GM23338 (cell line): ENCODE data around the gene BPIFA2. TPM values are rescaled to one million over a fixed set of nuclear protein-coding genes. Genes with fewer than 3 reads are reported as not detected.

ENCODE experiments used
- ATAC-seq: fragments of 200-7000 bp; cut with Tn5 transposase; 3 replicates; pipeline ENCODE4 v1.9.1; 2020
- DNase-seq: peaks from one replicate; pipeline ENCODE4 v3.0.0-alpha.2; 2015; ENCODE audit warnings: low spot score
- H2AFZ ChIP-seq: fragments of 200-600 bp; sonication (generic); 2 replicates; pipeline ENCODE4 v1.8.0; 2016; ENCODE audit warnings: antibody characterized with exemption, mild to moderate bottlenecking, moderate library complexity
- H3F3A ChIP-seq: fragments of 200-600 bp; sonication (generic); replicated peaks from 2 replicates; pipeline ENCODE4 v1.8.0; 2017; ENCODE audit warnings: antibody characterized with exemption, mixed run types, low read depth
- H3K27ac ChIP-seq: fragments of 200-600 bp; sonication (generic); 2 replicates; pipeline ENCODE4 v1.6.1; 2016; ENCODE audit warnings: low read depth
- H3K27me3 ChIP-seq: fragments of 200-600 bp; sonication (generic); 2 replicates; pipeline ENCODE4 v1.8.0; 2016; ENCODE audit warnings: mild to moderate bottlenecking, mixed run types, moderate library complexity; ENCODE audit not compliant: insufficient read depth
- H3K36me3 ChIP-seq: fragments of 200-600 bp; sonication (generic); 2 replicates; pipeline ENCODE4 v1.8.0; 2016; ENCODE audit warnings: mild to moderate bottlenecking; ENCODE audit not compliant: insufficient read depth
- H3K4me1 ChIP-seq: fragments of 200-600 bp; sonication (generic); 2 replicates; pipeline ENCODE4 v1.8.0; 2016; ENCODE audit warnings: mild to moderate bottlenecking, moderate library complexity; ENCODE audit not compliant: insufficient read depth
- H3K4me2 ChIP-seq: fragments of 200-600 bp; sonication (generic); 2 replicates; pipeline ENCODE4 v1.7.1; 2017; ENCODE audit warnings: mixed run types
- H3K4me3 ChIP-seq: fragments of 200-600 bp; sonication (generic); 2 replicates; pipeline ENCODE4 v1.6.1; 2016; ENCODE audit warnings: mixed run types
- H3K79me2 ChIP-seq: fragments of 200-600 bp; sonication (generic); replicated peaks from 2 replicates; pipeline ENCODE4 v1.8.0; 2017; ENCODE audit warnings: mild to moderate bottlenecking; ENCODE audit not compliant: insufficient read depth
- H3K9me2 ChIP-seq: fragments of 200-600 bp; sonication (generic); 2 replicates; pipeline ENCODE4 v1.8.0; 2017; ENCODE audit not compliant: insufficient read depth
- H4K20me1 ChIP-seq: fragments of 200-600 bp; sonication (generic); replicated peaks from 2 replicates; pipeline ENCODE4 v1.8.0; 2017; ENCODE audit warnings: mild to moderate bottlenecking; ENCODE audit not compliant: insufficient read depth
- H3K27ac Mint-ChIP-seq: 2 replicates; pipeline ENCODE4 v1.8.0; 2020; ENCODE audit warnings: inconsistent platforms, mild to moderate bottlenecking, moderate library complexity, mixed read lengths
- H3K27me3 Mint-ChIP-seq: 3 replicates; pipeline ENCODE4 v1.8.0; 2022; ENCODE audit warnings: low read depth, mild to moderate bottlenecking, moderate library complexity, mixed read lengths, inconsistent platforms; ENCODE audit not compliant: insufficient read depth, poor library complexity
- H3K36me3 Mint-ChIP-seq: 3 replicates; pipeline ENCODE4 v1.8.0; 2021; ENCODE audit warnings: low read depth, mild to moderate bottlenecking, inconsistent platforms, moderate library complexity, mixed read lengths
- H3K4me1 Mint-ChIP-seq: 3 replicates; pipeline ENCODE4 v1.8.0; 2020; ENCODE audit warnings: mild to moderate bottlenecking, inconsistent platforms, mixed read lengths
- H3K4me3 Mint-ChIP-seq: 3 replicates; pipeline ENCODE4 v1.8.0; 2021; ENCODE audit warnings: moderate library complexity, mild to moderate bottlenecking, inconsistent platforms, mixed read lengths
- H3K9me3 Mint-ChIP-seq: 3 replicates; pipeline ENCODE4 v1.8.0; 2020; ENCODE audit warnings: moderate library complexity, mild to moderate bottlenecking, inconsistent platforms, mixed read lengths
- CREB1 ChIP-seq: fragments of 250-450 bp; sonication (Bioruptor Pico); IDR thresholded peaks from 2 replicates; pipeline ENCODE4 v1.5.0; 2020; ENCODE audit warnings: low read depth, mild to moderate bottlenecking, moderate library complexity
- EZH2 ChIP-seq: fragments of 200-600 bp; sonication (generic); IDR thresholded peaks from one replicate; pipeline ENCODE4 v1.8.0; 2017; ENCODE audit warnings: antibody characterized with exemption, mild to moderate bottlenecking, low read depth; ENCODE audit not compliant: unreplicated experiment
- POLR2AphosphoS5 ChIP-seq: IDR thresholded peaks from 2 replicates; pipeline ENCODE4 v1.6.1; 2016; ENCODE audit warnings: antibody characterized with exemption, low read depth
- polyA plus RNA-seq: library from polyadenylated mRNA; unstranded; fragments of >200 nt; fragmentation: Nextera tagmentation; extraction: Ambion mirVana; gene quantifications from 2 replicates; pipeline ENCODE4 v1.2.1, GENCODE V29; 2016
- total RNA-seq: library from RNA; depleted of rRNA; stranded (reverse); fragments of >200 nt; shearing (Covaris generic); gene quantifications from 2 replicates; pipeline ENCODE4 v1.2.3, GENCODE V29; 2014
- TF ChIP-seq, protein P1 (sequence below): fragments of 250-450 bp; sonication (Bioruptor Pico); IDR thresholded peaks from 2 replicates; pipeline ENCODE4 v1.5.0; 2020; ENCODE audit warnings: mild to moderate bottlenecking, moderate library complexity
- TF ChIP-seq, protein P2 (sequence below): IDR thresholded peaks from one replicate; pipeline ENCODE4 v1.6.1; 2018; ENCODE audit warnings: antibody characterized with exemption; ENCODE audit not compliant: unreplicated experiment

The BPIFA2 gene
- total and polyA plus RNA-seq, 2 experiments from 2014 or later: not detected

DNA sequence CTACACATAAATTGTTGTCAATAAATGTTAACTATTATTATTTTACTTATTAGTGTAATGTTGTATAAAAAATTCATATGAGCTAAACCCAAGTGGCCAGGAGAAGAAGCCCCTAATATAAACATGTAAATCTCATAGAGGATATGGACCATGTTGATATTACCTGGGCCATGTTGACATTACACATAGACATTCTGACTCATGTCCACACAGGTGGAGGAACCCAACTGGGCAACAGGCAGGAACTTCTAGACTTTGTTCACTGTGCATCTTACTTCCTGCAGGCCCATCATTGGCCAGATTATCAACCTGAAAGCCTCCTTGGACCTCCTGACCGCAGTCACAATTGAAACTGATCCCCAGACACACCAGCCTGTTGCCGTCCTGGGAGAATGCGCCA lies 7.2 kb downstream of the BPIFA2 start:
- Mint-ChIP-seq H3K27me3 (peaks cover 2% of the 10 kb centered on the region), H3K27ac (no peak overlapping the region), H3K4me3 (no peak overlapping the region), H3K36me3 (no peaks in the 10 kb centered on the region), H3K4me1 (peaks cover 10% of the 10 kb centered on the region), H3K9me3 (peaks cover 14% of the 10 kb centered on the region; the same call in 2 of the 3 replicates)
- H3K9me2 ChIP-seq: no peaks in the 10 kb centered on the region
- H4K20me1 ChIP-seq: no peaks in the 10 kb centered on the region
- H3K27ac ChIP-seq: no peak overlapping the region
- DNase-seq (no peak), ATAC-seq (no peak)
- no peaks in the 10 kb centered on the region for H3F3A ChIP-seq
- H3K36me3 ChIP-seq: no peaks in the 10 kb centered on the region
- no peak overlapping the region for H3K4me3 ChIP-seq
- no peak overlapping the region for H2AFZ ChIP-seq
- no peak for TF ChIP-seq CREB1
- TF ChIP-seq, protein P1, sequence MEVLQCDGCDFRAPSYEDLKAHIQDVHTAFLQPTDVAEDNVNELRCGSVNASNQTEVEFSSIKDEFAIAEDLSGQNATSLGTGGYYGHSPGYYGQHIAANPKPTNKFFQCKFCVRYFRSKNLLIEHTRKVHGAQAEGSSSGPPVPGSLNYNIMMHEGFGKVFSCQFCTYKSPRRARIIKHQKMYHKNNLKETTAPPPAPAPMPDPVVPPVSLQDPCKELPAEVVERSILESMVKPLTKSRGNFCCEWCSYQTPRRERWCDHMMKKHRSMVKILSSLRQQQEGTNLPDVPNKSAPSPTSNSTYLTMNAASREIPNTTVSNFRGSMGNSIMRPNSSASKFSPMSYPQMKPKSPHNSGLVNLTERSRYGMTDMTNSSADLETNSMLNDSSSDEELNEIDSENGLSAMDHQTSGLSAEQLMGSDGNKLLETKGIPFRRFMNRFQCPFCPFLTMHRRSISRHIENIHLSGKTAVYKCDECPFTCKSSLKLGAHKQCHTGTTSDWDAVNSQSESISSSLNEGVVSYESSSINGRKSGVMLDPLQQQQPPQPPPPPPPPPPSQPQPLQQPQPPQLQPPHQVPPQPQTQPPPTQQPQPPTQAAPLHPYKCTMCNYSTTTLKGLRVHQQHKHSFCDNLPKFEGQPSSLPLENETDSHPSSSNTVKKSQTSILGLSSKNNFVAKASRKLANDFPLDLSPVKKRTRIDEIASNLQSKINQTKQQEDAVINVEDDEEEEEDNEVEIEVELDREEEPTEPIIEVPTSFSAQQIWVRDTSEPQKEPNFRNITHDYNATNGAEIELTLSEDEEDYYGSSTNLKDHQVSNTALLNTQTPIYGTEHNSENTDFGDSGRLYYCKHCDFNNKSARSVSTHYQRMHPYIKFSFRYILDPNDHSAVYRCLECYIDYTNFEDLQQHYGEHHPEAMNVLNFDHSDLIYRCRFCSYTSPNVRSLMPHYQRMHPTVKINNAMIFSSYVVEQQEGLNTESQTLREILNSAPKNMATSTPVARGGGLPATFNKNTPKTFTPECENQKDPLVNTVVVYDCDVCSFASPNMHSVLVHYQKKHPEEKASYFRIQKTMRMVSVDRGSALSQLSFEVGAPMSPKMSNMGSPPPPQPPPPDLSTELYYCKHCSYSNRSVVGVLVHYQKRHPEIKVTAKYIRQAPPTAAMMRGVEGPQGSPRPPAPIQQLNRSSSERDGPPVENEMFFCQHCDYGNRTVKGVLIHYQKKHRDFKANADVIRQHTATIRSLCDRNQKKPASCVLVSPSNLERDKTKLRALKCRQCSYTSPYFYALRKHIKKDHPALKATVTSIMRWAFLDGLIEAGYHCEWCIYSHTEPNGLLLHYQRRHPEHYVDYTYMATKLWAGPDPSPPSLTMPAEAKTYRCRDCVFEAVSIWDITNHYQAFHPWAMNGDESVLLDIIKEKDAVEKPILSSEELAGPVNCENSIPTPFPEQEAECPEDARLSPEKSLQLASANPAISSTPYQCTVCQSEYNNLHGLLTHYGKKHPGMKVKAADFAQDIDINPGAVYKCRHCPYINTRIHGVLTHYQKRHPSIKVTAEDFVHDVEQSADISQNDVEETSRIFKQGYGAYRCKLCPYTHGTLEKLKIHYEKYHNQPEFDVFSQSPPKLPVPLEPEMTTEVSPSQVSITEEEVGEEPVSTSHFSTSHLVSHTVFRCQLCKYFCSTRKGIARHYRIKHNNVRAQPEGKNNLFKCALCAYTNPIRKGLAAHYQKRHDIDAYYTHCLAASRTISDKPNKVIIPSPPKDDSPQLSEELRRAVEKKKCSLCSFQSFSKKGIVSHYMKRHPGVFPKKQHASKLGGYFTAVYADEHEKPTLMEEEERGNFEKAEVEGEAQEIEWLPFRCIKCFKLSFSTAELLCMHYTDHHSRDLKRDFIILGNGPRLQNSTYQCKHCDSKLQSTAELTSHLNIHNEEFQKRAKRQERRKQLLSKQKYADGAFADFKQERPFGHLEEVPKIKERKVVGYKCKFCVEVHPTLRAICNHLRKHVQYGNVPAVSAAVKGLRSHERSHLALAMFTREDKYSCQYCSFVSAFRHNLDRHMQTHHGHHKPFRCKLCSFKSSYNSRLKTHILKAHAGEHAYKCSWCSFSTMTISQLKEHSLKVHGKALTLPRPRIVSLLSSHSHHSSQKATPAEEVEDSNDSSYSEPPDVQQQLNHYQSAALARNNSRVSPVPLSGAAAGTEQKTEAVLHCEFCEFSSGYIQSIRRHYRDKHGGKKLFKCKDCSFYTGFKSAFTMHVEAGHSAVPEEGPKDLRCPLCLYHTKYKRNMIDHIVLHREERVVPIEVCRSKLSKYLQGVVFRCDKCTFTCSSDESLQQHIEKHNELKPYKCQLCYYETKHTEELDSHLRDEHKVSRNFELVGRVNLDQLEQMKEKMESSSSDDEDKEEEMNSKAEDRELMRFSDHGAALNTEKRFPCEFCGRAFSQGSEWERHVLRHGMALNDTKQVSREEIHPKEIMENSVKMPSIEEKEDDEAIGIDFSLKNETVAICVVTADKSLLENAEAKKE (CRISPR knock-in tag): no peak
- no peak for TF ChIP-seq EZH2
- no peak for TF ChIP-seq POLR2AphosphoS5
- TF ChIP-seq, protein P2, sequence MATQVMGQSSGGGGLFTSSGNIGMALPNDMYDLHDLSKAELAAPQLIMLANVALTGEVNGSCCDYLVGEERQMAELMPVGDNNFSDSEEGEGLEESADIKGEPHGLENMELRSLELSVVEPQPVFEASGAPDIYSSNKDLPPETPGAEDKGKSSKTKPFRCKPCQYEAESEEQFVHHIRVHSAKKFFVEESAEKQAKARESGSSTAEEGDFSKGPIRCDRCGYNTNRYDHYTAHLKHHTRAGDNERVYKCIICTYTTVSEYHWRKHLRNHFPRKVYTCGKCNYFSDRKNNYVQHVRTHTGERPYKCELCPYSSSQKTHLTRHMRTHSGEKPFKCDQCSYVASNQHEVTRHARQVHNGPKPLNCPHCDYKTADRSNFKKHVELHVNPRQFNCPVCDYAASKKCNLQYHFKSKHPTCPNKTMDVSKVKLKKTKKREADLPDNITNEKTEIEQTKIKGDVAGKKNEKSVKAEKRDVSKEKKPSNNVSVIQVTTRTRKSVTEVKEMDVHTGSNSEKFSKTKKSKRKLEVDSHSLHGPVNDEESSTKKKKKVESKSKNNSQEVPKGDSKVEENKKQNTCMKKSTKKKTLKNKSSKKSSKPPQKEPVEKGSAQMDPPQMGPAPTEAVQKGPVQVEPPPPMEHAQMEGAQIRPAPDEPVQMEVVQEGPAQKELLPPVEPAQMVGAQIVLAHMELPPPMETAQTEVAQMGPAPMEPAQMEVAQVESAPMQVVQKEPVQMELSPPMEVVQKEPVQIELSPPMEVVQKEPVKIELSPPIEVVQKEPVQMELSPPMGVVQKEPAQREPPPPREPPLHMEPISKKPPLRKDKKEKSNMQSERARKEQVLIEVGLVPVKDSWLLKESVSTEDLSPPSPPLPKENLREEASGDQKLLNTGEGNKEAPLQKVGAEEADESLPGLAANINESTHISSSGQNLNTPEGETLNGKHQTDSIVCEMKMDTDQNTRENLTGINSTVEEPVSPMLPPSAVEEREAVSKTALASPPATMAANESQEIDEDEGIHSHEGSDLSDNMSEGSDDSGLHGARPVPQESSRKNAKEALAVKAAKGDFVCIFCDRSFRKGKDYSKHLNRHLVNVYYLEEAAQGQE: no peak
- H3K4me2 ChIP-seq: no peak overlapping the region
- H3K27me3 ChIP-seq: no peaks in the 10 kb centered on the region
- no peaks in the 10 kb centered on the region for H3K4me1 ChIP-seq
- no peaks in the 10 kb centered on the region for H3K79me2 ChIP-seq
